Trophoblast cell (in vitro differentiated cells and primary cell): ENCODE data around the gene SLC1A7.

Experiments used
- DNase-seq, 2 donors: peaks; one replicate each; pipeline ENCODE4 v3.0.0-alpha.2; 2016
- H2AFZ ChIP-seq: 2 replicates; pipeline ENCODE4 v1.6.1; 2013; ENCODE audit warnings: low read length, moderate library complexity, mild to moderate bottlenecking; ENCODE audit not compliant: insufficient read depth, poor library complexity
- H2AK5ac ChIP-seq: 2 replicates; pipeline ENCODE4 v1.6.1; 2013; ENCODE audit warnings: mild to moderate bottlenecking, low read length
- H2BK120ac ChIP-seq: 2 replicates; pipeline ENCODE4 v1.6.1; 2013; ENCODE audit warnings: low read length, mild to moderate bottlenecking, moderate library complexity; ENCODE audit not compliant: insufficient read depth, poor library complexity
- H2BK12ac ChIP-seq: 2 replicates; pipeline ENCODE4 v1.6.1; 2013; ENCODE audit warnings: mild to moderate bottlenecking, low read length, moderate library complexity
- H2BK5ac ChIP-seq: 2 replicates; pipeline ENCODE4 v1.6.1; 2013; ENCODE audit warnings: low read length, low read depth, moderate library complexity, mild to moderate bottlenecking; ENCODE audit not compliant: poor library complexity
- H3K14ac ChIP-seq: 2 replicates; pipeline ENCODE4 v1.6.1; 2013; ENCODE audit warnings: mild to moderate bottlenecking, low read length
- H3K18ac ChIP-seq: 2 replicates; pipeline ENCODE4 v1.6.1; 2013; ENCODE audit warnings: mild to moderate bottlenecking, low read length
- H3K23ac ChIP-seq: 2 replicates; pipeline ENCODE4 v1.6.1; 2013; ENCODE audit warnings: low read length
- H3K27ac ChIP-seq: 2 replicates; pipeline ENCODE4 v1.5.1; 2013; ENCODE audit warnings: low read depth, mild to moderate bottlenecking, inconsistent platforms, low read length, moderate library complexity
- H3K27me3 ChIP-seq: 2 replicates; pipeline ENCODE4 v1.6.1; 2013; ENCODE audit warnings: inconsistent platforms, mild to moderate bottlenecking, low read length, moderate library complexity; ENCODE audit not compliant: insufficient read depth
- H3K36me3 ChIP-seq, 2 experiments: 1 replicate in 1 of 2; 2 replicates in 1 of 2; pipeline ENCODE4 v1.6.1; 2013; ENCODE audit warnings: low read length in 2 of 2, mild to moderate bottlenecking in 2 of 2, moderate library complexity in 1 of 2; ENCODE audit not compliant: insufficient read depth in 2 of 2, control insufficient read depth in 1 of 2
- H3K4ac ChIP-seq: 2 replicates; pipeline ENCODE4 v1.6.1; 2013; ENCODE audit warnings: low read depth, mild to moderate bottlenecking, low read length, moderate library complexity
- H3K4me1 ChIP-seq, 2 experiments: 1 replicate in 1 of 2; 2 replicates in 1 of 2; pipeline ENCODE4 v1.6.1; 2013; ENCODE audit warnings: low read length in 2 of 2, mild to moderate bottlenecking in 2 of 2, moderate library complexity in 1 of 2; ENCODE audit not compliant: insufficient read depth in 2 of 2, control insufficient read depth in 1 of 2
- H3K4me2 ChIP-seq: 2 replicates; pipeline ENCODE4 v1.6.1; 2013; ENCODE audit warnings: inconsistent platforms, mild to moderate bottlenecking, low read length, moderate library complexity
- H3K4me3 ChIP-seq: 2 replicates; pipeline ENCODE4 v1.5.1; 2013; ENCODE audit warnings: mild to moderate bottlenecking, low read depth, low read length, inconsistent platforms
- H3K79me1 ChIP-seq: one replicate; pipeline ENCODE4 v1.6.1; 2013; ENCODE audit warnings: low read length
- H3K79me2 ChIP-seq: 2 replicates; pipeline ENCODE4 v1.6.1; 2013; ENCODE audit warnings: low read length, mild to moderate bottlenecking; ENCODE audit not compliant: control insufficient read depth, insufficient read depth, poor library complexity
- H3K9ac ChIP-seq: 2 replicates; pipeline ENCODE4 v1.6.1; 2013; ENCODE audit warnings: mild to moderate bottlenecking, low read length
- H3K9me3 ChIP-seq: 2 replicates; pipeline ENCODE4 v1.6.1; 2013; ENCODE audit warnings: low read depth, mild to moderate bottlenecking, control low read depth, inconsistent platforms, low read length; ENCODE audit not compliant: insufficient read depth
- H4K12ac ChIP-seq: 2 replicates; pipeline ENCODE4 v1.6.1; 2013; ENCODE audit warnings: low read depth, mild to moderate bottlenecking, low read length, moderate library complexity
- H4K8ac ChIP-seq: 2 replicates; pipeline ENCODE4 v1.6.1; 2013; ENCODE audit warnings: low read depth, mild to moderate bottlenecking, low read length, moderate library complexity
- H4K91ac ChIP-seq: one replicate; pipeline ENCODE4 v1.6.1; 2013; ENCODE audit warnings: low read depth, mild to moderate bottlenecking, low read length, moderate library complexity
- WGBS: extraction: QIAGEN DNeasy Blood & Tissue Kit; methylation state at CpG from one replicate; pipeline ENCODE4 v1.1.7; 2013; ENCODE audit warnings: missing lambda C conversion rate; ENCODE audit not compliant: insufficient read length, insufficient coverage; ENCODE audit errors: extremely low coverage; 5-methylcytosine and 5-hydroxymethylcytosine counted together

SLC1A7 gene

DNA sequence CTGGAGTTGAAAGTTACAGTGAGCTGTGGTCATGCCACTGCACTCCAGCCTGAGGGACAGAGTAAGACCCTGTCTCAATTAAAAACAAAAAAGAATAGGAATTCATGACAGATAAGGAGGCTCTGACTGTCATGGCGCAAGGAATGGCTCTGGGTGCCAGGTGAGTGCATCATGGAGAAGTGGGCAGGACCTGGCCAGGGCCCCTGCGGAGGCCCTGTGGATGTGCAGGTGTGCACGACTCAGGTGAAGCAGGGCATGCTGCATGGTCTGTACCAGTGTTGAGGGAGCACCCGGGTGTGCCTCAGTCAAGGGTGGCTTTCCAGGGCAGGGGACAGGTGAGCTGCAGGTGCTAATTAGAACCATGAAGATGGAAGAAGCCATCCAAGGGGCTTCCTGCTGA, 14.0 kb downstream of the SLC1A7 start:
- no peak overlapping the region for H3K14ac ChIP-seq
- no peak overlapping the region for H2BK120ac ChIP-seq
- no peak overlapping the region for H3K23ac ChIP-seq
- H4K8ac ChIP-seq: no peak overlapping the region
- H3K9me3 ChIP-seq: no peaks in the 10 kb centered on the region
- H3K36me3 ChIP-seq: no peaks in the 10 kb centered on the region
- H3K9ac ChIP-seq: no peak overlapping the region
- H2AFZ ChIP-seq: no peak overlapping the region
- no peak overlapping the region for H2AK5ac ChIP-seq
- no peak overlapping the region for H3K18ac ChIP-seq
- no peak overlapping the region for H3K4ac ChIP-seq
- no peak overlapping the region for H2BK5ac ChIP-seq
- no peak overlapping the region for H4K12ac ChIP-seq
- H3K79me2 ChIP-seq: no peaks in the 10 kb centered on the region
- no peak overlapping the region for H3K27ac ChIP-seq
- H4K91ac ChIP-seq: no peak overlapping the region
- DNase-seq: peak in 1 of 2 donors; percentile 22
- no peak overlapping the region for H3K4me3 ChIP-seq
- WGBS: no CpG with 5 or more reads among the region's 4 CpGs
- no peak overlapping the region for H3K4me2 ChIP-seq
- H3K79me1 ChIP-seq: no peaks in the 10 kb centered on the region
- H3K27me3 ChIP-seq: no peaks in the 10 kb centered on the region
- H3K4me1 ChIP-seq: no peaks in the 10 kb centered on the region
- H2BK12ac ChIP-seq: no peak overlapping the region

DNA sequence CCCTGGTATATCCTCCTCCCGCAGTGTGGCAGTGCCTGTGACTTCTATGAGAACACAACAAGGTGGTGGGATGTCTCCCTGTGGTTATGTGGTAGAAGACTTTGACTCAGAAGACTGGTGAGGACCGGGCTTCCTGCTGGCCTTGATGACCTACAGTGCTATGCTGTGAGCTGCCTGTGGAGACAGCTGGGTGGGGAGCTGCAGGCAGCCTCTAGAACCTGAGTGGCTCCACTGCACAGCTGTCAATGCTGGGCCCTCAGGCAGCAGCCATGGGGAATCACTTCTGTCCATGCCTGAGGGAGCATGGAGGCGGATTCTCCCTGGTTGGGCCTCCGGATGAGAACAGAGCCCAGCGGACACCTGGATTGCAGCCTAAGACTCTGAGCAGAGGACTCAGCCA, 14.9 kb downstream of the SLC1A7 start:
- H2AK5ac ChIP-seq: no peak overlapping the region
- H3K18ac ChIP-seq: no peak overlapping the region
- WGBS: no CpG with 5 or more reads among the region's 5 CpGs
- H3K9me3 ChIP-seq: no peaks in the 10 kb centered on the region
- H4K12ac ChIP-seq: no peak overlapping the region
- H3K4me1 ChIP-seq: peaks cover 2 to 3% of the 10 kb centered on the region in 2 experiments
- H3K14ac ChIP-seq: no peak overlapping the region
- H3K36me3 ChIP-seq: no peaks in the 10 kb centered on the region
- H2AFZ ChIP-seq: no peak overlapping the region
- H4K8ac ChIP-seq: no peak overlapping the region
- H2BK120ac ChIP-seq: no peak overlapping the region
- H2BK5ac ChIP-seq: no peak overlapping the region
- H3K79me1 ChIP-seq: peaks cover 2% of the 10 kb centered on the region
- H3K4ac ChIP-seq: no peak overlapping the region
- no peak overlapping the region for H3K4me3 ChIP-seq
- H3K4me2 ChIP-seq: no peak overlapping the region
- H3K27ac ChIP-seq: no peak overlapping the region
- peak; percentile 94 to 95 for DNase-seq
- no peaks in the 10 kb centered on the region for H3K27me3 ChIP-seq
- no peaks in the 10 kb centered on the region for H3K79me2 ChIP-seq
- H2BK12ac ChIP-seq: no peak overlapping the region
- H4K91ac ChIP-seq: no peak overlapping the region
- H3K23ac ChIP-seq: no peak overlapping the region
- no peak overlapping the region for H3K9ac ChIP-seq

DNA sequence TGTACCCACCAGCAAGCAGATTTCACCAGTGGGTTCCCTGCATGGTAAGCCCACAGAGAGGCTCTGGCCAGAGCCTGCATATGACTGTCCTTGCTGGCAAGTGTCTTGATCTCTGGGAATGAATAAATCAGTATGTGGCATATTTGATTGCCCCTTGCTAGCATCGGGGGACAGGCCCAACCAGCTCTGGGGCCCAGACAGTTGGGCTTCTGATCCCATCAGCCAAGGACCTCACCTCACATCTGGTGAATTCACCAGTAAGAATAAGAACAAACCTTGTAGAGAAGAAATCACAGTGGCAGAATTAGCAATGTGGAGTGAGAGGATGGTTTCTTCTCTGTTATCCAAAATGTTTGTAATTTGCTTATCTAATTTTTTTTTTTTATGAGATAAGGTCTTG, 15.9 kb downstream of the SLC1A7 start:
- Histone ChIP-seq H4K12ac (no peak overlapping the region), H2BK120ac (no peak overlapping the region), H3K4me3 (no peak overlapping the region), H3K9ac (no peak overlapping the region), H3K14ac (no peak overlapping the region), H3K79me1 (peaks cover 2% of the 10 kb centered on the region), H4K8ac (no peak overlapping the region), H2AK5ac (no peak overlapping the region), H3K36me3 (no peaks in the 10 kb centered on the region), H2BK5ac (no peak overlapping the region), H3K4me1 (peaks cover 12 to 14% of the 10 kb centered on the region in 2 experiments), H3K4ac (no peak overlapping the region), H3K27ac (no peak overlapping the region), H3K23ac (no peak overlapping the region), H3K9me3 (no peaks in the 10 kb centered on the region), H3K4me2 (no peak overlapping the region), H3K27me3 (no peaks in the 10 kb centered on the region), H2BK12ac (no peak overlapping the region), H4K91ac (no peak overlapping the region), H3K18ac (no peak overlapping the region), H2AFZ (no peak overlapping the region), H3K79me2 (no peaks in the 10 kb centered on the region)
- DNase-seq: no peak
- no CpG with 5 or more reads among the region's 1 CpG for WGBS

DNA sequence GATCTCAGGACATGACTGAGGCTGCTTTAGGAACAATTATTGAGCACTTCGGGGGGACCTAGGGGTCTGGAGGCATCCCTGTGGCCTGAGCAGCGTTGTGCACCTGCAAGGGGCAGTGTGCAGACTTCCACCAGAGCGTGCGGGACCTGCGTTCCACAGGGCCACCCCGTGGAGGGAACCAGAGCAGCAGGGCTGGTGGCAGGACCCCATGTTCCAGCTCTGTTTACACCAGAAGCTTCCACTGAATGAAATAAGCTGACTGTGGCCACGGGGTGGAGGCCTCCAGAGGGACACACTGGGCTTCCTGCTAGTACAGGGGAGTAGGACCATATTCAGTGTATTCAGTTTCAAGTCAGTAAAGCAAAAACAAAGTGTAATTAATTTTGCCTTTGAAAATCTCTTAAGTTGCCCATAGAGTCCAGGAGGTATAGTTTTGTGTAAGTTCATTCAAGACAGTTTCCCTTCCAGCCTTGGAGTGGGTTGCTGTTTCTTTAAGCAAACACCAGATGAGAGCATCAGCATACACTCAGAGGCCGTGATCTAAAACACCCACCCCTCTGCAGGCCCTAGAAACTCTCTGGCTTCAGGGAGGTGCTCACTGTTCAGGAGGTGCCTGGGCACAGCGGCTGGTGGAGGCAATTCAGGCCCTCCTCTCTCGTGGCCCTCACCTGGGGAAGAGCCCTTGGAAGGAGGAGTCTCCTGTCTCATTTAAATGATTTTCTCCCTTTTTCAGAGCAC, 16.6 kb downstream of the SLC1A7 start:
- Histone ChIP-seq H3K4ac (no peak overlapping the region), H4K12ac (no peak overlapping the region), H3K4me3 (no peak overlapping the region), H3K9ac (no peak overlapping the region), H2BK120ac (no peak overlapping the region), H3K14ac (no peak overlapping the region), H4K8ac (no peak overlapping the region), H3K4me2 (no peak overlapping the region), H3K79me2 (no peaks in the 10 kb centered on the region), H3K18ac (no peak overlapping the region), H3K23ac (no peak overlapping the region), H2AFZ (no peak overlapping the region), H3K79me1 (peaks cover 2% of the 10 kb centered on the region), H4K91ac (no peak overlapping the region), H3K9me3 (no peaks in the 10 kb centered on the region), H3K4me1 (peaks cover 12 to 17% of the 10 kb centered on the region in 2 experiments), H2AK5ac (no peak overlapping the region), H3K27ac (no peak overlapping the region), H2BK5ac (no peak overlapping the region), H3K36me3 (no peaks in the 10 kb centered on the region), H3K27me3 (no peaks in the 10 kb centered on the region), H2BK12ac (no peak overlapping the region)
- no peak for DNase-seq
- WGBS: no CpG with 5 or more reads among the region's 10 CpGs
